Natural killer cell (primary cell): Measurements from ENCODE around the gene CRCP. TPM values are rescaled to one million over a fixed set of nuclear protein-coding genes. Genes with fewer than 3 reads are reported as not detected.

Experiments used
- ATAC-seq, 3 donors: fragments of 150-1000 bp in 2 of 3; fragments of 200-7000 bp in 1 of 3; cut with Tn5 transposase; 1 replicate in 1 of 3; 2 replicates in 2 of 3; pipeline ENCODE4 v1.10.0; 2021; ENCODE audit warnings: mild to moderate bottlenecking in 2 of 3, moderate library complexity in 2 of 3
- DNase-seq, 2 donors: peaks; one replicate each; pipeline versions ENCODE4 v3.0.0 to v3.0.0-alpha.2; 2013 to 2021; ENCODE audit warnings: mixed read lengths in 1 of 2
- H3K27ac ChIP-seq: one replicate; pipeline ENCODE4 v1.5.1; 2013; ENCODE audit warnings: mild to moderate bottlenecking, low read length
- H3K27me3 ChIP-seq: one replicate; pipeline ENCODE4 v1.6.1; 2013; ENCODE audit warnings: low read length; ENCODE audit not compliant: control insufficient read depth, insufficient read depth
- H3K36me3 ChIP-seq: one replicate; pipeline ENCODE4 v1.6.1; 2013; ENCODE audit warnings: low read length; ENCODE audit not compliant: control insufficient read depth, insufficient read depth
- H3K4me1 ChIP-seq: one replicate; pipeline ENCODE4 v1.6.1; 2013; ENCODE audit warnings: low read length; ENCODE audit not compliant: control insufficient read depth, insufficient read depth
- H3K4me3 ChIP-seq: one replicate; pipeline ENCODE4 v1.5.1; 2013; ENCODE audit warnings: low read length
- H3K9me3 ChIP-seq: one replicate; pipeline ENCODE4 v1.6.1; 2013; ENCODE audit warnings: low read length; ENCODE audit not compliant: control insufficient read depth, insufficient read depth
- H3K27ac Mint-ChIP-seq, 2 donors: one replicate each; pipeline ENCODE4 v1.8.0; 2022; ENCODE audit warnings: mild to moderate bottlenecking in 2 of 2, mixed read lengths in 2 of 2, moderate library complexity in 1 of 2
- H3K27me3 Mint-ChIP-seq, 2 donors: one replicate each; pipeline ENCODE4 v1.8.0; 2022; ENCODE audit warnings: low read depth in 2 of 2, mixed read lengths in 2 of 2
- H3K36me3 Mint-ChIP-seq: one replicate; pipeline ENCODE4 v1.8.0; 2022; ENCODE audit warnings: mixed read lengths
- H3K4me1 Mint-ChIP-seq, 2 donors: one replicate each; pipeline ENCODE4 v1.8.0; 2022; ENCODE audit warnings: mixed read lengths in 2 of 2
- H3K4me3 Mint-ChIP-seq: one replicate; pipeline ENCODE4 v1.8.0; 2022; ENCODE audit warnings: mild to moderate bottlenecking, moderate library complexity, mixed read lengths
- H3K9me3 Mint-ChIP-seq, 2 donors: one replicate each; pipeline ENCODE4 v1.8.0; 2022; ENCODE audit warnings: mixed read lengths in 2 of 2
- CTCF ChIP-seq: fragments of 200-600 bp; IDR thresholded peaks from one replicate; pipeline ENCODE4 v1.8.0; 2022; ENCODE audit warnings: antibody characterized with exemption
- WGBS: methylation state at CpG from one replicate; pipeline ENCODE4 v1.1.7; 2013; ENCODE audit warnings: missing lambda C conversion rate; ENCODE audit not compliant: insufficient coverage; 5-methylcytosine and 5-hydroxymethylcytosine counted together
- intact Hi-C: fragments of 100-400 bp; cut with micrococcal nuclease; formaldehyde crosslinking; loops from one replicate; pipeline ENCODE4 v1.14.2; 2022
- total RNA-seq, 4 donors: library from RNA; stranded (reverse); fragments of 120-200 nt in 1 of 4; gene quantifications; one replicate each; pipeline versions ENCODE4 v1.2.3 to v1.2.4, GENCODE V29; 2013 to 2022

CRCP gene
- total RNA-seq, 3 donors from 2014 or later (not counting 1 experiment from before 2014, with no cell fraction given): 67.5 to 72.1 (median 68.0) TPM

DNA sequence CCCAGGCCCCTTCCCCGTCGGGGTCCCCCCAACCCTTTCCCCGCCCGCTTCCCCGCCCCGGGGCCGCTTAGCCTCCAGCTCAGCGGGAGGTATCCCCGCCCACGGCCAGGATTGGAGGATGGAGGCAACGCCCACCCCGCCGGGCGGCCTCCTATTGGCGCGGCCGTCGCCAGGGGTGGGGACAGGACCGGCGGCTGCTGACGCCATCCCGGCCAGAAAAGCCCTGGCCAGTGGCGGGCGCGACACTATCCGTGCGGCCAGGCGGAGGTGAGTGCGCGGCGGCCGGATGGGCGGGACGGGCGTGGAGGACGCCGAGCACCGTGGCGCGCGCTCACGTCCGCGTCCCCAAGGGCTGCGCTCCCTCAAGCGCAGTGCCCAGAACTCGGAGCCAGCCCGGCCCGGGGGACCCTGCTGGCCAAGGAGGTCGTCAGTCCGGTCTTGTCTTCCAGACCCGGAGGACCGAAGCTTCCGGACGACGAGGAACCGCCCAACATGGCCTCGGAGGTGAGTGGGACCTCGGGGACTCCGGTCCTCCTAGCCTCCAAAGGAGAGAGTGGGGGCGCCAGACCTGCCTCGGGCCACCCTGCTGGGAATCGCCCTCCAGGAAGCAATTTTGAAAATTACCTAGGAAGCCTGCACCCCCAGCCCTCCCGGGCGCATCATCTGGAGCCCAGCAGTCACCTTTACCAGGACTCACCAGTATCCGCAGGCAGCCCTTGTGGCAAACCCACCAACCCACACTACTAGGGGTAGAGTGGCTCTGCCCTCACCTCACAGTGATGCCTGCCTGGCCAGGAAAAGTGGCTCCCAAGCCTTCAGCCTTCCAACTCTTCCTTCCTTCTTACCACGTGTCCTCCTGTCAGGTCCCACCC is 38.8 kb upstream of the CRCP start, which contains the start of gene ASL:
Gene ASL, plus strand, starts transcription at position 230 of the 872 bp plus-strand sequence. Its CDS starts 263 bp downstream, at position 493.
- DNase-seq: peak; percentile 92
- intact Hi-C loops: loop anchor here (1.0 to 5.0 kb wide), 6 partner anchors 38 to 416 kb away; partner anchors contain the start of genes CRCP and TPST1
- H3K36me3 Mint-ChIP-seq: no peaks in the 10 kb centered on the region

GRCh38 chr7:66076462-66077329 is 38.0 kb upstream of the CRCP start:
- 76% methylated on average over 11 of the region's 11 CpGs for WGBS
- peak overlapping the region; percentile 88 for H3K4me3 Mint-ChIP-seq
- peak overlapping the region; percentile 99 for H3K4me3 ChIP-seq

More for the DNA sequence above, 38.8 kb upstream of the CRCP start, which contains the start of gene ASL:
- H3K4me3 ChIP-seq: peak within 1 kb of the TSS; percentile 99
- peak within 1 kb of the TSS; percentile 88 for H3K4me3 Mint-ChIP-seq
- no peaks in the 10 kb centered on the region for H3K36me3 ChIP-seq
- H3K4me1 ChIP-seq: peaks cover 20% of the 10 kb centered on the region
- H3K9me3 ChIP-seq: no peaks in the 10 kb centered on the region
- H3K4me1 Mint-ChIP-seq: peaks cover 18 to 23% of the 10 kb centered on the region in 2 donors
- peak; percentile 97 to 99 (median 97) for ATAC-seq
- H3K27ac Mint-ChIP-seq: peak within 1 kb of the TSS; percentile 75 to 89
- H3K27ac ChIP-seq: peak within 1 kb of the TSS; percentile 82
- WGBS: under 1% methylated on average over 67 of the region's 67 CpGs
- no peaks in the 10 kb centered on the region for H3K9me3 Mint-ChIP-seq
- no peaks in the 10 kb centered on the region for H3K27me3 ChIP-seq
- no peaks in the 10 kb centered on the region for H3K27me3 Mint-ChIP-seq
- no peak for TF ChIP-seq CTCF

GRCh38 chr7:66078067-66078466 is 36.6 kb upstream of the CRCP start:
- Histone ChIP-seq H3K36me3 (peaks cover 5% of the 10 kb centered on the region), H3K27me3 (no peaks in the 10 kb centered on the region), H3K9me3 (no peaks in the 10 kb centered on the region), H3K4me3 (no peak overlapping the region), H3K4me1 (peaks cover 20% of the 10 kb centered on the region), H3K27ac (no peak overlapping the region)
- no peaks in the 10 kb centered on the region for H3K9me3 Mint-ChIP-seq
- DNase-seq: no peak
- 94% methylated on average over 5 of the region's 5 CpGs for WGBS
- peaks cover 18 to 23% of the 10 kb centered on the region in 2 donors for H3K4me1 Mint-ChIP-seq
- H3K27ac Mint-ChIP-seq: peak overlapping the region in 1 of 2 donors; percentile 63
- no peaks in the 10 kb centered on the region for H3K36me3 Mint-ChIP-seq
- ATAC-seq: no peak
- intact Hi-C loops: loop anchor here (5.0 kb wide), 4 partner anchors 49 to 414 kb away; partner anchors contain the start of gene TPST1
- no peaks in the 10 kb centered on the region for H3K27me3 Mint-ChIP-seq
- no peak for TF ChIP-seq CTCF
- H3K4me3 Mint-ChIP-seq: no peak overlapping the region

More at GRCh38 chr7:66076462-66077329, 38.0 kb upstream of the CRCP start:
- TF ChIP-seq CTCF: no peak
- no peak for ATAC-seq
- intact Hi-C loops: loop anchor here (1.0 to 5.0 kb wide), 6 partner anchors 38 to 416 kb away; partner anchors contain the start of genes CRCP and TPST1
- H3K36me3 Mint-ChIP-seq: no peaks in the 10 kb centered on the region
- DNase-seq: no peak
- H3K9me3 Mint-ChIP-seq: no peaks in the 10 kb centered on the region
- Histone ChIP-seq H3K27ac (peak overlapping the region; percentile 82), H3K27me3 (no peaks in the 10 kb centered on the region), H3K4me1 (peaks cover 20% of the 10 kb centered on the region), H3K9me3 (no peaks in the 10 kb centered on the region), H3K36me3 (peaks cover 3% of the 10 kb centered on the region)
- H3K4me1 Mint-ChIP-seq: peaks cover 18 to 23% of the 10 kb centered on the region in 2 donors
- H3K27me3 Mint-ChIP-seq: no peaks in the 10 kb centered on the region
- peak overlapping the region; percentile 75 to 89 for H3K27ac Mint-ChIP-seq
